Lower lobe of right lung (tissue), 2 donors: ENCODE data around the gene TMEM242. TPM values are rescaled to one million over a fixed set of nuclear protein-coding genes. Genes with fewer than 3 reads are reported as not detected.

ENCODE experiments used
- ATAC-seq, 2 donors: fragments of 200-7000 bp; cut with Tn5 transposase; one replicate each; pipeline ENCODE4 v1.9.1; 2020 to 2022; ENCODE audit warnings: mild to moderate bottlenecking in 2 of 2, moderate library complexity in 2 of 2
- DNase-seq: peaks from one replicate; pipeline ENCODE4 v3.0.0-alpha.2; 2020
- H3K27ac ChIP-seq: fragments of 200-600 bp; one replicate; pipeline ENCODE4 v1.8.0; 2022
- H3K27me3 ChIP-seq: fragments of 200-600 bp; one replicate; pipeline ENCODE4 v1.8.0; 2022; ENCODE audit warnings: low read depth
- H3K36me3 ChIP-seq: fragments of 200-600 bp; one replicate; pipeline ENCODE4 v1.8.0; 2022; ENCODE audit warnings: mild to moderate bottlenecking
- H3K4me1 ChIP-seq: fragments of 200-600 bp; one replicate; pipeline ENCODE4 v1.8.0; 2022
- H3K4me3 ChIP-seq: fragments of 200-600 bp; one replicate; pipeline ENCODE4 v1.8.0; 2022; ENCODE audit warnings: mild to moderate bottlenecking
- H3K9me3 ChIP-seq: fragments of 200-600 bp; one replicate; pipeline ENCODE4 v1.8.0; 2022
- intact Hi-C: fragments of 100-400 bp; cut with DNase I; formaldehyde crosslinking; loops from one replicate; pipeline ENCODE4 v1.11.0; 2022
- total RNA-seq: library from RNA; stranded (reverse); fragmentation: NEBNext Ultra II Directional; extraction: Animal tissue kit (Norgen Biotek cat#: 25700); gene quantifications from one replicate; pipeline ENCODE4 v1.2.1, GENCODE V29; 2021
- TF ChIP-seq, protein P1 (sequence below): fragments of 200-600 bp; IDR thresholded peaks from one replicate; pipeline ENCODE4 v1.8.0; 2022; ENCODE audit warnings: antibody characterized with exemption, mild to moderate bottlenecking
- donor health status: DM: no; HTN: yes; CAD: no; lungs with severe emphysema.

TMEM242 gene
- total RNA-seq, 1 donor from 2014 or later, result 10.9 TPM

DNA sequence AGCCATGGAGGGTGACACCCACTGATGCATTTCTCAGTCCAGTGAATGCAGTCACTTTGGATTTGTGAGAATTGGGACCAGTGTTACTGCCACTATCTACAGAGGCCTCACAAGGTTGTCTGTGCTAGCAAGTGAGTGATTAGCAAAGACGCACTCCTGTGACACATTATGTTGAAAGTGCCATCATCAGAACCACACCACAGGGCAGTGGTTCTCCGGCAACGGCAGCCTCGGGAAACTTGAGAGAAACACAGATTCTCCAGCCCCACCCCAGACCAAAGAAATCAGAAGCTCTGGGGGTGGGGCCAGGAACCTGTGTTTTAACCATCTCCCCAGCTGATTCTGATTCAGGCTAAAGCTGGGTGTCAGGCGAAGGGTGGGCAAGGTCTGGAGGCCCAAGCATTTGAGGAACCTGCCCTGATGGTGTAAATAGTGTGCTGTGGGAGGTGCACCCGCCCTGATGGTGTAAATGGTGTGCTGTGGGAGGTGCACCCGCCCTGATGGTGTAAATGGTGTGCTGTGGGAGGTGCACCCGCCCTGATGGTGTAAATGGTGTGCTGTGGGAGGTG, 39.9 kb downstream of the TMEM242 start:
- H3K4me3 ChIP-seq, result no peak overlapping the region
- H3K27me3 ChIP-seq, result no peaks in the 10 kb centered on the region
- intact Hi-C loops, result no loop called here
- no peaks in the 10 kb centered on the region for H3K36me3 ChIP-seq
- ATAC-seq, result no peak
- H3K27ac ChIP-seq, result no peak overlapping the region
- TF ChIP-seq, protein P1, sequence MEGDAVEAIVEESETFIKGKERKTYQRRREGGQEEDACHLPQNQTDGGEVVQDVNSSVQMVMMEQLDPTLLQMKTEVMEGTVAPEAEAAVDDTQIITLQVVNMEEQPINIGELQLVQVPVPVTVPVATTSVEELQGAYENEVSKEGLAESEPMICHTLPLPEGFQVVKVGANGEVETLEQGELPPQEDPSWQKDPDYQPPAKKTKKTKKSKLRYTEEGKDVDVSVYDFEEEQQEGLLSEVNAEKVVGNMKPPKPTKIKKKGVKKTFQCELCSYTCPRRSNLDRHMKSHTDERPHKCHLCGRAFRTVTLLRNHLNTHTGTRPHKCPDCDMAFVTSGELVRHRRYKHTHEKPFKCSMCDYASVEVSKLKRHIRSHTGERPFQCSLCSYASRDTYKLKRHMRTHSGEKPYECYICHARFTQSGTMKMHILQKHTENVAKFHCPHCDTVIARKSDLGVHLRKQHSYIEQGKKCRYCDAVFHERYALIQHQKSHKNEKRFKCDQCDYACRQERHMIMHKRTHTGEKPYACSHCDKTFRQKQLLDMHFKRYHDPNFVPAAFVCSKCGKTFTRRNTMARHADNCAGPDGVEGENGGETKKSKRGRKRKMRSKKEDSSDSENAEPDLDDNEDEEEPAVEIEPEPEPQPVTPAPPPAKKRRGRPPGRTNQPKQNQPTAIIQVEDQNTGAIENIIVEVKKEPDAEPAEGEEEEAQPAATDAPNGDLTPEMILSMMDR, result no peak
- no peaks in the 10 kb centered on the region for H3K9me3 ChIP-seq
- H3K4me1 ChIP-seq, result no peaks in the 10 kb centered on the region
- no peak for DNase-seq

DNA sequence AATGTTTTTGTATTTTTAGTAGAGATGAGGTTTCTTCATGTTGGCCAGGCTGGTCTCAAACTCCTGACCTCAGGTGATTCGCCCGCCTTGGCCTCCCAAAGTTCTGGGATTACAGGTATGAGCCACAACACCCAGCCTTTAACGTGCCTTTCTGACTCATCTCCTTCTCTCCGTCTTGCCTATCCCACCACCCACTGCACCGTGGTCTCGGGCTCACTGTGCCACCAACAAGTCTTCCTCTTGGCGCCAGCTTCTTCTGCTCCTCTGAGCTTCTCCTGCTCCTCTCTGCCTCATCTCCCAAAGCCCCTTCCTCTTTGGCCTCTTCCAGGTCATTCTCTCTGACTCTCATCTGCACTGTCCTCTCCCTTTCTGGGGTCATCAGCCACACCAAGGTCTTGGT, 41.0 kb downstream of the TMEM242 start:
- intact Hi-C loops, result no loop called here
- Histone ChIP-seq H3K36me3 (no peaks in the 10 kb centered on the region), H3K9me3 (no peaks in the 10 kb centered on the region), H3K4me3 (no peak overlapping the region), H3K4me1 (no peaks in the 10 kb centered on the region), H3K27ac (no peak overlapping the region), H3K27me3 (no peaks in the 10 kb centered on the region)
- ATAC-seq (no peak), DNase-seq (no peak)
- TF ChIP-seq, protein P1, result no peak

DNA sequence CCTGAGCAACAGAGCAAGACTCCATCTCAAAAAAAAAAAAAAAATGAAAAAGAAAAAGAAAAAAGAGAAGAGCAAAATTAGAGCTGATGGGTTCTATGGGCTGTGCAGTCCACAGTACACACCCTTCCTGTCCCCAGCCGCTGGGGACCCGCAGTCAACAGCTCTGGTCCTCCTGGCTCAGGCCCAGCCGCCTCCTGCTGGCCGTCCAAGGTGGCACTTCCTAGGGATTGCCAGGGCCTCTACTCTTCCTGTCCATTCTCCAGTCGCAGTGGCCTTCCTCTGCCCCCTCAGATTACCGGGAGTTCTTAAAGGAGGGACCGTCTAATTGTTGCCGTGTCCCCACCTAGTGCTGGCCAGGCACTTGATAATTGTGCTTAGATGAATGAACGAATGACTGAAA, 41.7 kb downstream of the TMEM242 start:
- DNase-seq (no peak), ATAC-seq (peak; percentile 41 to 55)
- Histone ChIP-seq H3K27ac (no peak overlapping the region), H3K4me3 (no peak overlapping the region), H3K27me3 (no peaks in the 10 kb centered on the region), H3K9me3 (no peaks in the 10 kb centered on the region), H3K4me1 (no peaks in the 10 kb centered on the region), H3K36me3 (no peaks in the 10 kb centered on the region)
- TF ChIP-seq, protein P1, result peak; percentile 39
- intact Hi-C loops, result no loop called here

DNA sequence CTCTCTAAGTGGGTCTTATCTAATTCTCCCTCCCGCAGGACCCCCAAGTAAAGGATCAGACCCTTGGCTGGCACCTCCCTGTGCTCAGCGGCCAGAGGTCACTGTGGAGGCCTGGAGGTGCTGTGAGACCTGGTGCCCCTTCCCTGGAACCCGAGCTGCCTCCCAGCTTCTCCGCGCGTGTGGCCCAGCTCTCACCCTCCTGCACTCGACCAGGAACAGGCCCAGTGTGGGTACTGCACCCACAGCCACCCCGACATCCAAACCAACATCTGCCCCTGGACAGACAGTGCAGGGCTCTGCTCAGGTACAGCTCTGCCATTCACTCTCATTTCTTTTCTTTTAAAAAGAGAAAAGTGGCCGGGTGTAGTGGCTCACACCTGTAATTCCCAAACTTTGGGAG, 42.4 kb downstream of the TMEM242 start:
- DNase-seq, result no peak
- H3K27me3 ChIP-seq, result no peaks in the 10 kb centered on the region

DNA sequence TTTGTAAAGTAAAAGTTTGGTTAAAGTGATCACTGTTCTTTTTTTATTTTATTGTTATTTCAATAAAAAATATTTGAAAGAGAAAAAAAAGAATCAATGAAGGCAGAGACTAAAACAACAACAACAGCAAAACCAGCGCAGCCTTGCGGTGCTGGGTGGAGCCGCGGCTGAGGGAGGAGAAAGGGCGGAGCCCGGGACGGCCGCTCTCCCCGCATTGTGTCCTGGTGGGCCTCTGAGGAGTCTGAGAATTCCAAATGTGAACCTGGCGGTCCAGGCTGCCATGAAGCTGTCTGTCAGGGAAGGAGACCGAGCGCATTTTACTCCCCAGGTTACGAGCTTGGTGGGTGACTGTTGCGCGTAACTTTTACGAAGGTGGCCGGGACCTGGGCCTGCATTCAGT, 43.2 kb downstream of the TMEM242 start:
- H3K4me3 ChIP-seq, result no peak overlapping the region
- no peaks in the 10 kb centered on the region for H3K36me3 ChIP-seq
- ATAC-seq (no peak), DNase-seq (no peak)
- peaks cover 3% of the 10 kb centered on the region for H3K4me1 ChIP-seq
- no peak overlapping the region for H3K27ac ChIP-seq
- intact Hi-C loops, result no loop called here
- no peaks in the 10 kb centered on the region for H3K27me3 ChIP-seq
- TF ChIP-seq, protein P1, result no peak
- H3K9me3 ChIP-seq, result no peaks in the 10 kb centered on the region

More for the DNA sequence above, 42.4 kb downstream of the TMEM242 start:
- Histone ChIP-seq H3K4me3 (no peak overlapping the region), H3K27ac (no peak overlapping the region), H3K4me1 (no peaks in the 10 kb centered on the region), H3K36me3 (no peaks in the 10 kb centered on the region), H3K9me3 (no peaks in the 10 kb centered on the region)
- ATAC-seq, result no peak
- TF ChIP-seq, protein P1, result no peak
- intact Hi-C loops, result no loop called here
